ENCODE measurements around the gene BGLAP.

Gene BGLAP

GRCh38 chr1:156241926-156242325, at the start of gene BGLAP:
Gene BGLAP, plus strand, starts transcription at chr1:156242184. Its CDS starts 48 bp downstream, at chr1:156242232.
- peaks cover 27% of the 10 kb centered on the region for H3K4me1 ChIP-seq (ENCODE audit: control insufficient read depth, low read length)
- TF ChIP-seq EZH2phosphoT487 (IDR thresholded peaks at IDR 0.05; ENCODE audit: borderline replicate concordance, low read length): no peak
- TF ChIP-seq, protein P1, sequence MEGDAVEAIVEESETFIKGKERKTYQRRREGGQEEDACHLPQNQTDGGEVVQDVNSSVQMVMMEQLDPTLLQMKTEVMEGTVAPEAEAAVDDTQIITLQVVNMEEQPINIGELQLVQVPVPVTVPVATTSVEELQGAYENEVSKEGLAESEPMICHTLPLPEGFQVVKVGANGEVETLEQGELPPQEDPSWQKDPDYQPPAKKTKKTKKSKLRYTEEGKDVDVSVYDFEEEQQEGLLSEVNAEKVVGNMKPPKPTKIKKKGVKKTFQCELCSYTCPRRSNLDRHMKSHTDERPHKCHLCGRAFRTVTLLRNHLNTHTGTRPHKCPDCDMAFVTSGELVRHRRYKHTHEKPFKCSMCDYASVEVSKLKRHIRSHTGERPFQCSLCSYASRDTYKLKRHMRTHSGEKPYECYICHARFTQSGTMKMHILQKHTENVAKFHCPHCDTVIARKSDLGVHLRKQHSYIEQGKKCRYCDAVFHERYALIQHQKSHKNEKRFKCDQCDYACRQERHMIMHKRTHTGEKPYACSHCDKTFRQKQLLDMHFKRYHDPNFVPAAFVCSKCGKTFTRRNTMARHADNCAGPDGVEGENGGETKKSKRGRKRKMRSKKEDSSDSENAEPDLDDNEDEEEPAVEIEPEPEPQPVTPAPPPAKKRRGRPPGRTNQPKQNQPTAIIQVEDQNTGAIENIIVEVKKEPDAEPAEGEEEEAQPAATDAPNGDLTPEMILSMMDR (IDR thresholded peaks at IDR 0.05; ENCODE audit: low read depth, low read length, poor library complexity, severe bottlenecking): no peak
- peaks cover 6% of the 10 kb centered on the region for H3F3A ChIP-seq (ENCODE audit: control insufficient read depth, insufficient read depth)
- H4K20me1 ChIP-seq (ENCODE audit: control insufficient read depth, insufficient read depth, low read depth, low read length): no peaks in the 10 kb centered on the region
- no peak within 1 kb of the TSS for H3K4me3 ChIP-seq (ENCODE audit: low read length)
- peaks cover 11% of the 10 kb centered on the region for H3K27me3 ChIP-seq (ENCODE audit: control insufficient read depth, low read length)
- H3K36me3 ChIP-seq (ENCODE audit: control insufficient read depth, low read length): peaks cover 26% of the 10 kb centered on the region
- no peak within 1 kb of the TSS for H3K27ac ChIP-seq (ENCODE audit: low read depth, low read length)
- H3K9me2 ChIP-seq (replicated peaks; ENCODE audit: control insufficient read depth, low read length): no peaks in the 10 kb centered on the region
- no peaks in the 10 kb centered on the region for H3K9me3 ChIP-seq (ENCODE audit: control insufficient read depth, insufficient read depth, low read length)
- no peak within 1 kb of the TSS for H3K4me2 ChIP-seq (ENCODE audit: low read length)
- H3K79me2 ChIP-seq (ENCODE audit: control insufficient read depth, low read length): no peaks in the 10 kb centered on the region

- Histone ChIP-seq H3K36me3 (ENCODE audit: control insufficient read depth, low read length) (peaks cover 21% of the 10 kb centered on the region), H4K20me1 (ENCODE audit: control insufficient read depth, insufficient read depth, low read depth, low read length) (no peaks in the 10 kb centered on the region), H3K79me2 (ENCODE audit: control insufficient read depth, low read length) (peaks cover 45% of the 10 kb centered on the region), H3K4me3 (ENCODE audit: low read length) (peak overlapping the region; percentile 94), H3K9me3 (ENCODE audit: control insufficient read depth, insufficient read depth, low read length) (no peaks in the 10 kb centered on the region; the same call in 1 of the 2 replicates), H3F3A (ENCODE audit: control insufficient read depth, insufficient read depth) (no peaks in the 10 kb centered on the region), H3K27ac (ENCODE audit: low read depth, low read length) (peak overlapping the region; percentile 71), H3K4me1 (ENCODE audit: control insufficient read depth, low read length) (peaks cover 25% of the 10 kb centered on the region), H3K27me3 (ENCODE audit: control insufficient read depth, low read length) (no peaks in the 10 kb centered on the region), H3K4me2 (ENCODE audit: low read length) (peak overlapping the region; percentile 87), H3K9me2 (replicated peaks; ENCODE audit: control insufficient read depth, low read length) (no peaks in the 10 kb centered on the region)
- TF ChIP-seq, protein P1 (IDR thresholded peaks at IDR 0.05; ENCODE audit: low read depth, low read length, poor library complexity, severe bottlenecking): no peak
- TF ChIP-seq EZH2phosphoT487 (IDR thresholded peaks at IDR 0.05; ENCODE audit: borderline replicate concordance, low read length): no peak
Observed at GRCh38 chr1:156193208-156193487, 48.8 kb upstream of the BGLAP start.

GRCh38 chr1:156193488-156194299, 48.3 kb upstream of the BGLAP start, which contains the start of gene SLC25A44:
Gene SLC25A44, plus strand, starts transcription at chr1:156194104. Its CDS starts 5,744 bp downstream, at chr1:156199848.
- H3K27me3 ChIP-seq (ENCODE audit: control insufficient read depth, low read length): no peaks in the 10 kb centered on the region
- H3K9me3 ChIP-seq (ENCODE audit: control insufficient read depth, insufficient read depth, low read length): no peaks in the 10 kb centered on the region; the same call in 1 of the 2 replicates
- H3K9me2 ChIP-seq (replicated peaks; ENCODE audit: control insufficient read depth, low read length): no peaks in the 10 kb centered on the region
- peaks cover 21% of the 10 kb centered on the region for H3K36me3 ChIP-seq (ENCODE audit: control insufficient read depth, low read length)
- no peak for TF ChIP-seq EZH2phosphoT487 (IDR thresholded peaks at IDR 0.05; ENCODE audit: borderline replicate concordance, low read length)
- TF ChIP-seq, protein P1 (IDR thresholded peaks at IDR 0.05; ENCODE audit: low read depth, low read length, poor library complexity, severe bottlenecking): peak; percentile 42
- H3K27ac ChIP-seq (ENCODE audit: low read depth, low read length): peak within 1 kb of the TSS; percentile 71
- H3F3A ChIP-seq (ENCODE audit: control insufficient read depth, insufficient read depth): no peaks in the 10 kb centered on the region
- peak within 1 kb of the TSS; percentile 94 for H3K4me3 ChIP-seq (ENCODE audit: low read length)
- peak within 1 kb of the TSS; percentile 87 for H3K4me2 ChIP-seq (ENCODE audit: low read length)
- H4K20me1 ChIP-seq (ENCODE audit: control insufficient read depth, insufficient read depth, low read depth, low read length): no peaks in the 10 kb centered on the region
- peaks cover 25% of the 10 kb centered on the region for H3K4me1 ChIP-seq (ENCODE audit: control insufficient read depth, low read length)
- H3K79me2 ChIP-seq (ENCODE audit: control insufficient read depth, low read length): peaks cover 50% of the 10 kb centered on the region
